HG03139 (cell line): Measurements from ENCODE around the gene C19orf73.
"Not testable (repeated sequence)": the region's sequence is repeated elsewhere in the genome, so short reads cannot be mapped to it uniquely, and the experiment has no call there.

ENCODE experiments used
- ATAC-seq: cut with Tn5 transposase; IDR thresholded peaks from one replicate; pipeline ENCODE4 v1.9.1; 2021; ENCODE audit not compliant: unreplicated experiment

C19orf73 gene

GRCh38 chr19:49123285-49123684 is 4.3 kb upstream of the C19orf73 start:
- not testable (repeated sequence) for ATAC-seq

GRCh38 chr19:49121841-49122240 is 2.9 kb upstream of the C19orf73 start:
- ATAC-seq, result not testable (repeated sequence)

- no peak for ATAC-seq
Measured at GRCh38 chr19:49120868-49121267, 1.9 kb upstream of the C19orf73 start.

DNA sequence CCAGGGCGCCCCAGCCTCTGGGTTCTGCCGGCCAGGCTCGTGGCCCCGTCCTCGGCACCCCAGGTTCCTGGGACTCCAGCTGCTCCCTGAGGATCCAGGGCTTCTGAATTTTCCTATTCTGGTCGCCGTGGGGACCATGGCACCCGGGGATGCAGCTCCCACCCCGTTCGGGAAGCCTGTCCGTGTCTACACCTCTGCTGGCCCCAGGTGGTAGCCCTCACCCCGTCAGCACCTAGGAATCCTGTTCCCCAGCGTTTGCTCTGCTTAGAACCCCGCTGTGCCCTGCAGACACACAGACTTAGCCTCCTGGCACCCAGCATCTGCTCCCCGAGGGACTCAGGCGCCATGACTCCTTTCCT is 1.4 kb upstream of the C19orf73 start:
- no peak for ATAC-seq

GRCh38 chr19:49119411-49120324 is 725 bp upstream of the C19orf73 start, which contains the start of gene PPFIA3:
Gene PPFIA3 (plus strand): TSS chr19:49119544. CDS start chr19:49127874, 8,330 bp downstream.
- ATAC-seq, result no peak

DNA sequence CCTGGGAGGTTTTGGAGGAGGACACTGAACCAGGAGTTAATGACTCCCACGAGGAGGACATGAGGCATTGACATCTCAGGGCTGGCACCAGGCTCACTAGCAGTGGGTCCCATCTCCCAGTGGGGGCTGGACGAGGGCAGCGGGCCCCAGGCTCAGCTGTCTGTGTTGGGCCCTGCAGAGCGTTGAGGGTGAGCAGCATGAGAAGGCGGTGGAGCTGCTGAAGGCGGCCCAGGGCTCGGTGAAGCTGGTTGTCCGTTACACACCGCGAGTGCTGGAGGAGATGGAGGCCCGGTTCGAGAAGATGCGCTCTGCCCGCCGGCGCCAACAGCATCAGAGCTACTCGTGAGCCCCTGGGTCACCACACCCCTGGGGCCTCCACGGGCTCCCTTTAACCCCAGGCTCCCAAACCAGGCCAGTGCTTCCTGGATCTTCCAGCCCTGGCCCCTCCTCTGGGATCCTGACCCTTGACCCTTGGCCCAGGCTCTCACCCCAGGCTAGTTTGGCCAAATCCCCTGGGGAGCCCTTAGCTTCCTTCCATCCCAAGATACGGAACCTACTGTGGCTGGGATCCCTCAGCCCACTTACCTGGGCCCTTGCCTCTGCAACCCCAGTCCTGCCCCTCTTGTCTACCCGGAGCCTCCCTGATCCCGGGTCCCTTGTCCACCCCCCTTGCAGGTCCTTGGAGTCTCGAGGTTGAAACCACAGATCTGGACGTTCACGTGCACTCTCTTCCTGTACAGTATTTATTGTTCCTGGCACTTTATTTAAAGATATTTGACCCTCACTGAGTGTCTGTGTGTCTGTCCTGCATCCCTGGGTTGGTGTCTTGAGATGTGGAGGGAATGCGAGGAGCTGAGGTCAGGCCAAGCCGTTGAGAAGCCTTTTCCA is 1.0 kb downstream of the C19orf73 start:
- ATAC-seq, result no peak

GRCh38 chr19:49116544-49116943 is 2.4 kb downstream of the C19orf73 start:
- no peak for ATAC-seq

- no peak for ATAC-seq
Measured at GRCh38 chr19:49114630-49115363, 4.1 kb downstream of the C19orf73 start.

DNA sequence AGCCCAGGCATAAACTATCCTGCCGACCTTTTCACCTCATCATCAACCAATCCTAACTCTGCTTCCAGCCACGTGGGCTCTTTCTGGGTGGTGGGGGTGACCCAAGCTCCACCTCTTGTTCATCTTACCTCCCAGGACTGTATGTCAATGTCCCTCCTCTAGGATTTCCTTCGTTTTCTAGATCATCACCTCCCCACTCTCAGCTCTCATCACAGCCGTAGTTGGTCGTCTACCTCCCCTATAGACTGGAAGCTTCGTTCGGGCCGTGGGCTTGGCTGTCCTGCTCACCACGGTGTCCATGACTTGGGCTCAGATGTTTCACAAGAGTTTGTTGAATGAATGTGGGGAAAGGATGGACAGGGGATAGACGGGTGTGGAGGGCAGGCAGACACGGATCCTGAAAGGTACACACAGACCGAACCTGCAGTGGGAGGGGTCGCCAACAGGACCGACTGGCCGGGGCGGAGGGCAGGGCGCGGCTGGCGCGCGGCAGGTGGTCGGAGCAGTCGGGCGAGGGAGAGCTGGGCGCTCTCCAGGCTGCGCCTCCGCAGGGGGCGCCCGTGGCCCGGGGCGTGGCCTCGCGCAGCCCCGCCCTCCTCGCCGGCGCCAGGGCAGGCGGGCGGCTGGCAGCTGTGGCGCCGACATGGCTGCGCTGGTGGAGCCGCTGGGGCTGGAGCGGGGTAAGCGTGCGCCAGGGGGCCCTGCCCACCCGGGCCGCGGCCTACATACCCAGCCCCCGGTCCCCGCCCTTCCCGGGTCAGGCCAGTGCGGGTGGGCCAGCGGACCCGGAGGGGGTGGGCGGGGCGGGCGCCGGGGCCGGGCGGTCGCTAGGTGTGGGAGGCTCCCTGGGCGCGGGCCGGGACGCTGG is 4.9 kb downstream of the C19orf73 start, which contains the start of gene LIN7B:
Gene LIN7B, plus strand, starts transcription at position 609 of the 868 bp plus-strand sequence. Its CDS starts 35 bp downstream, at position 644.
- ATAC-seq, result peak; percentile 44

DNA sequence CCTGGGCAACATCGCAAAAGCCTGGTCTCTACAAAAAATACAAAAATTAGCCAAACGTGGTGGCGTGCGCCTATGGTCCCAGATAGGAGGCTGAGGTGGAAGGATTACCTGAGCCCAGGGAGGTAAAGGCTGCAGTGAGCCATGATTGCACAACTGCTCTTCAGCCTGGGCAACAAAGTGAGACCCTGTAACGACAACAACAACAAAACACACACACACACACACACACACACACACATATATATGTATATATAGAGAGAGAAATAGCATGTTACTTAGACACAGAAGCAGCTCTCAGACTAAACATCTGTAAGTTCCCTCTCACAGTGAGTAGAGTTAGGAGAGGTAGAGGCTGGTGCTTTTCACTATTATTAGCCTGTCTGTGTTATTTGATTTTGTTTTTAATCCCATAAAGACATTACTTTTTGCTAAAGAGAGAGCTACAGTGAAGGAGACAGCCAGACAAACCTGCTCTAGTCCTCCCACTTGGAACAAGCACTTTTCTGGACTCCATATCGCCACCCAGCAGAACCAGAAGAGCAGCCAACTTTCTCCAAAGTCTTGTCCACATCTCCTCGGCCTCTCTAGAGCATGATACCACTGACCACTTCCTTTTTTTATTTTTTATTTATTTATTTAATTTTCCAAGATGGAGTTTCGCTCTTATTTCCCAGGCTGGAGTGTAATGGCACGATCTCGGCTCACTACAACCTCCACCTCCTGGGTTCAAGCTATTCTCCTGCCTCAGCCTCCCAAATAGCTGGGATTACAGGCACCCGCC is 7.5 kb downstream of the C19orf73 start:
- ATAC-seq, result no peak

- ATAC-seq, result no peak
Measured at GRCh38 chr19:49110567-49110966, 8.4 kb downstream of the C19orf73 start.

DNA sequence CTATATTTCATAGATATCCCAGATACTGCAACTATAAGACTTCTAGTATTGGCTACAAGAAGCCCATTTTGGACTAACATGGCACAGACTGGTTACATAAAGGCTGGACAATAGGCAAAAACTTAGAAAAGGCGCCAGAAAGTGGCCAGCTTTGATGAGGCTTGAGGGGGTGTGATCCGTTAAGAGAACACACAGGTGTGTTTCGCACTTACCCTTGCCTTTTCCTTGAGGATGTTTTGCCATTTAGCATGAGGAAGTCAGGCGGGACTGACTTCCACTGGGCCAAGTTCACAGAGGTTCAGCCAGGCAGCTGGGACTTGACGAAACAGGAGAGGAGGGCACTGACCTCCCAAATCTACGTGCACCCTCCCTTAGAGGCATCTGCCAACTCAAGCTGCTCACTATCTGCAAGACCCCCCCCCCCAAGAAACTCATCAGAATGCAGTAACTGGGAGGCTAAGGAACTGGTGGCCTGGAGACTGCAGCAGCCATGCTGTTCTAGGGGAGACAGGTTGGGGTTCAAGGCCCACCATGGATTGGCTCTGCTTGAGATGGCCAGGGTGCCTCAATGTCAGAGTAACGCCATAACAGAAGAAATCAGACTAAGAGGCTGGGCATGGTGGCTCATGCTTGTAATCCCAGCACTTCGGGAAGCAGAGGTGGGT is 9.2 kb downstream of the C19orf73 start:
- ATAC-seq, result no peak

GRCh38 chr19:49109051-49109450 is 9.9 kb downstream of the C19orf73 start:
- no peak for ATAC-seq

DNA sequence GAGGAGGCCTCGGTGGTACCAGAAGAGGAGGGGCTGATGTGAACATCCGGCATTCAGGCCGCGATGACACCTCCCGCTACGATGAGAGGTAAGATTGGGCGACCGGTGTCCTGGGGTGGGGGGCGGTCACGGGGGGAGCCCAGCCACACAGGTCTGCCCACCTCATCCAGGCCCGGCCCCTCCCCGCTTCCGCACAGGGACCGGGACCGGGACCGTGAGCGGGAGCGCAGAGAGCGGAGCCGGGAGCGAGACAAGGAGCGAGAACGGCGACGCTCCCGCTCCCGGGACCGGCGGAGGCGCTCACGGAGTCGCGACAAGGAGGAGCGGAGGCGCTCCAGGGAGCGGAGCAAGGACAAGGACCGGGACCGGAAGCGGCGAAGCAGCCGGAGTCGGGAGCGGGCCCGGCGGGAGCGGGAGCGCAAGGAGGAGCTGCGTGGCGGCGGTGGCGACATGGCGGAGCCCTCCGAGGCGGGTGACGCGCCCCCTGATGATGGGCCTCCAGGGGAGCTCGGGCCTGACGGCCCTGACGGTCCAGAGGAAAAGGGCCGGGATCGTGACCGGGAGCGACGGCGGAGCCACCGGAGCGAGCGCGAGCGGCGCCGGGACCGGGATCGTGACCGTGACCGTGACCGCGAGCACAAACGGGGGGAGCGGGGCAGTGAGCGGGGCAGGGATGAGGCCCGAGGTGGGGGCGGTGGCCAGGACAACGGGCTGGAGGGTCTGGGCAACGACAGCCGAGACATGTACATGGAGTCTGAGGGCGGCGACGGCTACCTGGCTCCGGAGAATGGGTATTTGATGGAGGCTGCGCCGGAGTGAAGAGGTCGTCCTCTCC is 11.1 kb downstream of the C19orf73 start:
- no peak for ATAC-seq

DNA sequence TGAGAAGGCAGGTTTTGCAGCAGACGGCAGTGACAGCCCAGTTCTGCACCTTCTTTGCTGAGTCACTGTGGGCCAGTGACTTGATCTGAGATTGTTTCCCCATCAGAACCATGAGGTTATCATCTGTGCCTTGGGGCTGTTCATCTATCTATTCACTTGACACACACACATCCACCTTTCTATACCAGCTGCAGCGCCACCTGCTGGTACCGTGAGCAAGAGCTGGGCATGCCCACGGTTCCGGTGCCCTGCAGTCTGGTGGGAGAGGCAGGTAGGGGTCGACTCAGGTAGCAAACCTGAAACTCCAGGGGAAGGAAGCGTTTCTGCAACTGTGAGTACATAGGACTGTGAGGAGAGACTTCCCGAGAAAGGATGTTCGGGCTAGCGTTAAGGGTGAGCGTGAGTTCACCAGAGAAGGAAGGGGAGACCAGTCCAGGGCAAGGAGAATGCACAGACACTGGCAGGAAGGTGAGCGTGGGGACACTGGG is 12.3 kb downstream of the C19orf73 start:
- ATAC-seq, result no peak

- no peak for ATAC-seq
Measured at GRCh38 chr19:49104229-49104864, 14.6 kb downstream of the C19orf73 start.
